H9 (cell line): Measurements from ENCODE around the gene MYO15B. TPM values are rescaled to one million over a fixed set of nuclear protein-coding genes. Genes with fewer than 3 reads are reported as not detected.

Experiments
- DNase-seq: peaks from one replicate; pipeline ENCODE4 v3.0.0-alpha.2; 2017
- H2AFZ ChIP-seq: one replicate; pipeline ENCODE4 v1.6.1; 2013; ENCODE audit warnings: mild to moderate bottlenecking, low read length, control low read depth, moderate library complexity
- H2AK5ac ChIP-seq: 2 replicates; pipeline ENCODE4 v1.6.1; 2013; ENCODE audit warnings: low read length, control low read depth, mixed read lengths; ENCODE audit not compliant: insufficient read length
- H2BK120ac ChIP-seq: one replicate; pipeline ENCODE4 v1.6.1; 2013; ENCODE audit warnings: low read depth, mild to moderate bottlenecking, low read length, control low read depth, inconsistent platforms; ENCODE audit not compliant: poor library complexity, severe bottlenecking
- H2BK12ac ChIP-seq: 2 replicates; pipeline ENCODE4 v1.6.1; 2013; ENCODE audit warnings: low read length, control low read depth, mixed read lengths, low read depth; ENCODE audit not compliant: insufficient read length
- H2BK15ac ChIP-seq: 2 replicates; pipeline ENCODE4 v1.6.1; 2013; ENCODE audit warnings: low read depth, low read length, control low read depth
- H2BK20ac ChIP-seq: one replicate; pipeline ENCODE4 v1.6.1; 2013; ENCODE audit warnings: low read depth, mild to moderate bottlenecking, low read length, control low read depth, inconsistent platforms; ENCODE audit not compliant: poor library complexity, severe bottlenecking
- H2BK5ac ChIP-seq: 2 replicates; pipeline ENCODE4 v1.6.1; 2013; ENCODE audit warnings: low read length, control low read depth, mixed read lengths; ENCODE audit not compliant: insufficient read length
- H3K14ac ChIP-seq: 2 replicates; pipeline ENCODE4 v1.6.1; 2013; ENCODE audit warnings: low read length, control low read depth; ENCODE audit not compliant: insufficient read depth
- H3K18ac ChIP-seq: 2 replicates; pipeline ENCODE4 v1.6.1; 2013; ENCODE audit warnings: low read depth, mild to moderate bottlenecking, mixed read lengths, low read length, control low read depth; ENCODE audit not compliant: insufficient read length
- H3K23ac ChIP-seq: 2 replicates; pipeline ENCODE4 v1.6.1; 2013; ENCODE audit warnings: low read length, control low read depth, mixed read lengths, low read depth; ENCODE audit not compliant: insufficient read length
- H3K23me2 ChIP-seq: 2 replicates; pipeline ENCODE4 v1.6.1; 2013; ENCODE audit warnings: low read depth, mild to moderate bottlenecking, mixed read lengths, low read length, control low read depth; ENCODE audit not compliant: insufficient read length, poor library complexity, severe bottlenecking
- H3K27ac ChIP-seq: 2 replicates; pipeline ENCODE4 v1.5.1; 2013; ENCODE audit warnings: low read length, control low read depth, mixed read lengths, low read depth; ENCODE audit not compliant: insufficient read length
- H3K27me3 ChIP-seq: 2 replicates; pipeline ENCODE4 v1.6.1; 2013; ENCODE audit warnings: low read length, control low read depth, inconsistent platforms; ENCODE audit not compliant: insufficient read depth
- H3K4ac ChIP-seq: 2 replicates; pipeline ENCODE4 v1.6.1; 2013; ENCODE audit warnings: low read depth, mild to moderate bottlenecking, control low read depth, inconsistent platforms, low read length, moderate library complexity
- H3K4me1 ChIP-seq: 2 replicates; pipeline ENCODE4 v1.6.1; 2013; ENCODE audit warnings: low read length, control low read depth, inconsistent platforms; ENCODE audit not compliant: insufficient read depth
- H3K4me2 ChIP-seq: 2 replicates; pipeline ENCODE4 v1.6.1; 2013; ENCODE audit warnings: low read length, control low read depth, mixed read lengths; ENCODE audit not compliant: insufficient read length, insufficient read depth
- H3K56ac ChIP-seq: 2 replicates; pipeline ENCODE4 v1.6.1; 2013; ENCODE audit warnings: low read depth, mild to moderate bottlenecking, mixed read lengths, low read length, control low read depth; ENCODE audit not compliant: insufficient read length
- H3K79me1 ChIP-seq: 2 replicates; pipeline ENCODE4 v1.6.1; 2013; ENCODE audit warnings: low read depth, mild to moderate bottlenecking, moderate library complexity, low read length, control low read depth, inconsistent platforms; ENCODE audit not compliant: insufficient read depth, poor library complexity, severe bottlenecking
- H3K79me2 ChIP-seq: 2 replicates; pipeline ENCODE4 v1.6.1; 2013; ENCODE audit warnings: low read length, control low read depth, inconsistent platforms; ENCODE audit not compliant: insufficient read depth
- H3K9ac ChIP-seq: 2 replicates; pipeline ENCODE4 v1.6.1; 2013; ENCODE audit warnings: low read length, control low read depth, mixed read lengths; ENCODE audit not compliant: insufficient read length; ENCODE audit errors: extremely low read depth
- H3K9me3 ChIP-seq: one replicate; pipeline ENCODE4 v1.6.1; 2013; ENCODE audit warnings: low read depth, low read length, inconsistent platforms; ENCODE audit not compliant: control insufficient read depth
- H3T11ph ChIP-seq: one replicate; pipeline ENCODE4 v1.6.1; 2013; ENCODE audit warnings: mild to moderate bottlenecking, low read length, control low read depth, inconsistent platforms
- H4K20me1 ChIP-seq: one replicate; pipeline ENCODE4 v1.6.1; 2013; ENCODE audit not compliant: control insufficient read depth, insufficient read length, insufficient read depth
- H4K5ac ChIP-seq: 2 replicates; pipeline ENCODE4 v1.6.1; 2013; ENCODE audit warnings: low read depth, mild to moderate bottlenecking, mixed read lengths, low read length, control low read depth; ENCODE audit not compliant: insufficient read length
- H4K8ac ChIP-seq: replicated peaks from 2 replicates; pipeline ENCODE4 v1.6.1; 2013; ENCODE audit warnings: low read length, control low read depth, mixed read lengths, low read depth; ENCODE audit not compliant: insufficient read length
- H4K91ac ChIP-seq: 2 replicates; pipeline ENCODE4 v1.6.1; 2013; ENCODE audit warnings: low read depth, mild to moderate bottlenecking, moderate library complexity, mixed read lengths, low read length, control low read depth; ENCODE audit not compliant: insufficient read length
- H3K27ac Mint-ChIP-seq, 3 experiments: 2 replicates in 2 of 3; 3 replicates in 1 of 3; pipeline ENCODE4 v1.8.0; 2020 to 2021; ENCODE audit warnings: mixed read lengths in 3 of 3, mild to moderate bottlenecking in 1 of 3, moderate library complexity in 1 of 3
- H3K27me3 Mint-ChIP-seq: 2 replicates; pipeline ENCODE4 v1.8.0; 2021; ENCODE audit warnings: low read depth, mild to moderate bottlenecking, moderate library complexity, mixed read lengths
- H3K36me3 Mint-ChIP-seq, 3 experiments: 2 replicates in 2 of 3; 3 replicates in 1 of 3; pipeline ENCODE4 v1.8.0; 2020 to 2021; ENCODE audit warnings: low read depth in 3 of 3, mixed read lengths in 3 of 3; ENCODE audit not compliant: insufficient read depth in 1 of 3
- H3K4me1 Mint-ChIP-seq, 2 experiments: 2 replicates each; pipeline ENCODE4 v1.8.0; 2020; ENCODE audit warnings: mixed read lengths in 2 of 2
- H3K4me3 Mint-ChIP-seq, 2 experiments: 2 replicates in 1 of 2; 3 replicates in 1 of 2; pipeline ENCODE4 v1.8.0; 2020 to 2021; ENCODE audit warnings: mild to moderate bottlenecking in 2 of 2, mixed read lengths in 2 of 2, moderate library complexity in 1 of 2
- H3K9me3 Mint-ChIP-seq, 2 experiments: 2 replicates in 1 of 2; 3 replicates in 1 of 2; pipeline ENCODE4 v1.8.0; 2020; ENCODE audit warnings: mild to moderate bottlenecking in 2 of 2, mixed read lengths in 2 of 2, moderate library complexity in 1 of 2
- CTCF ChIP-seq: fragments of 200-600 bp; sonication (generic); conservative IDR thresholded peaks from 3 replicates; pipeline ENCODE4 v1.8.0; 2021; ENCODE audit warnings: antibody characterized with exemption, mild to moderate bottlenecking
- WGBS: extraction: QIAGEN DNeasy Blood & Tissue Kit; methylation state at CpG from one replicate; pipeline ENCODE4 v1.1.7; 2013; ENCODE audit warnings: missing lambda C conversion rate, low lambda C conversion rate, mixed read lengths; ENCODE audit not compliant: insufficient read length; ENCODE audit errors: extremely low coverage; 5-methylcytosine and 5-hydroxymethylcytosine counted together
- total RNA-seq: library from RNA; stranded (reverse); gene quantifications from 2 replicates; pipeline ENCODE4 v1.2.1, GENCODE V29; 2021

Gene MYO15B
- total RNA-seq, 1 experiment from 2014 or later, result 41.9 TPM

DNA sequence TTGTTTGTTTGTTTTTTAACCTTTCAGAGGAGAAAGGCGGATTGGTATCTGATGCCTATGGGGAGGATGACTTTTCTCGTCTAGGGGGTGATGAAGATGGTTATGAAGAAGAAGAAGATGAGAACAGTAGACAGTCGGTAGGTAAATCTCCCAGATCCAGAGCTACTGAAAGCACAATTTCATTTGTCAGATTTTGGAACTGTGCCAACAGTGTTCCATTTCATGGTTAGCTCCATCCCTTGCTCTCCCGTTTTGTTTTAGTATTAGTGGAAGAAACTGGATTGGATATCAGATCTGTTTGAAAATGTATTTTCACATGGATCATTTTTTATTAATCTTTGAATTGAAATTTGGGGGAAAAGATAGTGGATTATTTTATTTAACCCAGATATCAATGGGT, 80.9 kb downstream of the MYO15B start:
- Mint-ChIP-seq H3K27me3 (no peaks in the 10 kb centered on the region), H3K4me1 (peaks cover 8 to 9% of the 10 kb centered on the region in 2 experiments), H3K4me3 (no peak overlapping the region), H3K36me3 (peaks cover 12 to 54% (median 52%) of the 10 kb centered on the region in 3 experiments; a peak in 6 of 7 replicates), H3K9me3 (no peaks in the 10 kb centered on the region), H3K27ac (peak overlapping the region in 2 of 3 experiments; percentile 1 to 41; a peak in 1 of 7 replicates)
- H3K23me2 ChIP-seq, result peaks cover 4% of the 10 kb centered on the region
- H2BK120ac ChIP-seq, result no peak overlapping the region
- H3K23ac ChIP-seq, result no peak overlapping the region
- no peak overlapping the region for H2BK15ac ChIP-seq
- no peak overlapping the region for H3T11ph ChIP-seq
- H2BK5ac ChIP-seq, result no peak overlapping the region
- H4K8ac ChIP-seq, result no peak overlapping the region
- no peaks in the 10 kb centered on the region for H3K4me1 ChIP-seq
- DNase-seq, result no peak
- peaks cover 17% of the 10 kb centered on the region; the same call in 1 of the 2 replicates for H3K79me2 ChIP-seq
- H3K79me1 ChIP-seq, result peaks cover 3% of the 10 kb centered on the region
- TF ChIP-seq CTCF, result no peak
- H2BK20ac ChIP-seq, result no peak overlapping the region
- H3K4ac ChIP-seq, result no peak overlapping the region
- H3K27me3 ChIP-seq, result no peaks in the 10 kb centered on the region
- no peak overlapping the region for H4K5ac ChIP-seq
- H4K20me1 ChIP-seq, result no peaks in the 10 kb centered on the region
- no peak overlapping the region for H3K27ac ChIP-seq
- no peak overlapping the region for H3K9ac ChIP-seq
- no peak overlapping the region for H2BK12ac ChIP-seq
- no peak overlapping the region for H3K18ac ChIP-seq
- H3K56ac ChIP-seq, result no peak overlapping the region
- no peak overlapping the region for H4K91ac ChIP-seq
- H3K14ac ChIP-seq, result no peak overlapping the region
- no CpG with 5 or more reads among the region's 4 CpGs for WGBS
- no peaks in the 10 kb centered on the region for H3K9me3 ChIP-seq
- H2AFZ ChIP-seq, result no peak overlapping the region
- peak overlapping the region; percentile 94 for H3K4me2 ChIP-seq
- no peak overlapping the region for H2AK5ac ChIP-seq
